NT2/D1 (cell line): ENCODE data around the gene SCIN.
A peak's percentile ranks its signal among the peaks of the same experiment; 100 is the strongest.

Source experiments
- DNase-seq: peaks from one replicate; pipeline ENCODE4 v3.0.0-alpha.2; 2011; ENCODE audit warnings: low read depth, low spot score
- H3K27me3 ChIP-seq: 2 replicates; pipeline ENCODE4 v1.6.0; 2011; ENCODE audit warnings: mild to moderate bottlenecking; ENCODE audit not compliant: insufficient read length, insufficient read depth
- H3K36me3 ChIP-seq: 2 replicates; pipeline ENCODE4 v1.6.1; 2011; ENCODE audit warnings: mild to moderate bottlenecking, low read length, mixed read lengths; ENCODE audit not compliant: insufficient read depth, insufficient read length
- H3K4me1 ChIP-seq: 2 replicates; pipeline ENCODE4 v1.5.1; 2011; ENCODE audit not compliant: insufficient read depth, insufficient read length
- H3K4me3 ChIP-seq: 2 replicates; pipeline ENCODE4 v1.5.1; 2011; ENCODE audit warnings: low read depth; ENCODE audit not compliant: insufficient read length
- H3K9ac ChIP-seq: 2 replicates; pipeline ENCODE4 v1.6.0; 2011; ENCODE audit warnings: low read depth; ENCODE audit not compliant: insufficient read length
- H3K9me3 ChIP-seq: 2 replicates; pipeline ENCODE4 v1.5.1; 2011; ENCODE audit warnings: mild to moderate bottlenecking, low read length; ENCODE audit not compliant: insufficient read depth
- SUZ12 ChIP-seq: IDR thresholded peaks from 2 replicates; pipeline ENCODE4 v1.6.1; 2011; ENCODE audit not compliant: insufficient read length, insufficient read depth; ENCODE audit errors: extremely low read depth
- YY1 ChIP-seq: IDR thresholded peaks from 2 replicates; pipeline ENCODE4 v1.6.1; 2011; ENCODE audit not compliant: insufficient read length, insufficient read depth
- ZNF274 ChIP-seq: IDR thresholded peaks from 2 replicates; pipeline ENCODE4 v1.6.1; 2011; ENCODE audit warnings: mild to moderate bottlenecking, low read depth, low read length

SCIN gene

GRCh38 chr7:12570168-12570533 is 369 bp upstream of the SCIN start:
- TF ChIP-seq SUZ12 (no peak), YY1 (no peak), ZNF274 (no peak)
- Histone ChIP-seq H3K27me3 (peaks cover 56% of the 10 kb centered on the region), H3K9ac (peak overlapping the region; percentile 46)

DNA sequence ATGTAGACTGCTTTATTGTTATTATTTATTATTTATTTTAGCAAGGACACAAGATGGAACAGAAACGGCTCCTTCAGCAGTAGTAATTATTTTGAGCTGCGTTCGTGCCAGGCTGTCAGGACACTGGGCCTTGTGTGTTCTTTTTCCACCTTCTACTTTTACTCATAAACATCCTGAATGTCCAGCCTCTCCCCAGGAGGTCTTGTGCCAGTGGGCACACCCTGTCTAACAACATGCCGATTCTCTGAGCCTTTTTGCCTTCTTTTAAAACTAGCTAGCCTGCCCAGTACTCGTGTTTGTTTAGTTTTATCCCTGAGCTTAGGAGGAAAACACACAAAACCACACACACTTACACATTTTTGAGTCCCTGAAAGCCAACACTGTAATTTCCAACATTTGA is 1.2 kb downstream of the SCIN start:
- no peak overlapping the region for H3K9ac ChIP-seq
- no peaks in the 10 kb centered on the region for H3K4me1 ChIP-seq
- no peaks in the 10 kb centered on the region for H3K36me3 ChIP-seq
- TF ChIP-seq SUZ12: no peak
- TF ChIP-seq YY1: no peak
- no peak for TF ChIP-seq ZNF274
- H3K4me3 ChIP-seq: no peak overlapping the region
- DNase-seq: no peak
- H3K9me3 ChIP-seq: no peaks in the 10 kb centered on the region
- H3K27me3 ChIP-seq: peaks cover 56% of the 10 kb centered on the region

More at GRCh38 chr7:12570168-12570533, 369 bp upstream of the SCIN start:
- DNase-seq: no peak
- Histone ChIP-seq H3K4me3 (peak overlapping the region; percentile 42), H3K4me1 (no peaks in the 10 kb centered on the region), H3K9me3 (no peaks in the 10 kb centered on the region), H3K36me3 (no peaks in the 10 kb centered on the region)

- H3K4me1 ChIP-seq: no peaks in the 10 kb centered on the region
- peaks cover 53% of the 10 kb centered on the region for H3K27me3 ChIP-seq
- no peaks in the 10 kb centered on the region for H3K36me3 ChIP-seq
- DNase-seq: no peak
- no peaks in the 10 kb centered on the region for H3K9me3 ChIP-seq
- no peak overlapping the region for H3K9ac ChIP-seq
- H3K4me3 ChIP-seq: no peak overlapping the region
- TF ChIP-seq ZNF274 (no peak), SUZ12 (no peak), YY1 (no peak)
These were observed 2.5 kb downstream of the SCIN start for GRCh38 chr7:12572941-12573575.

- Histone ChIP-seq H3K36me3 (no peaks in the 10 kb centered on the region), H3K4me3 (no peak overlapping the region), H3K9ac (no peak overlapping the region), H3K9me3 (no peaks in the 10 kb centered on the region), H3K4me1 (no peaks in the 10 kb centered on the region), H3K27me3 (peaks cover 44% of the 10 kb centered on the region)
- DNase-seq: no peak
- TF ChIP-seq SUZ12 (no peak), ZNF274 (no peak), YY1 (no peak)
These were observed 3.4 kb downstream of the SCIN start for GRCh38 chr7:12573885-12574284.

DNA sequence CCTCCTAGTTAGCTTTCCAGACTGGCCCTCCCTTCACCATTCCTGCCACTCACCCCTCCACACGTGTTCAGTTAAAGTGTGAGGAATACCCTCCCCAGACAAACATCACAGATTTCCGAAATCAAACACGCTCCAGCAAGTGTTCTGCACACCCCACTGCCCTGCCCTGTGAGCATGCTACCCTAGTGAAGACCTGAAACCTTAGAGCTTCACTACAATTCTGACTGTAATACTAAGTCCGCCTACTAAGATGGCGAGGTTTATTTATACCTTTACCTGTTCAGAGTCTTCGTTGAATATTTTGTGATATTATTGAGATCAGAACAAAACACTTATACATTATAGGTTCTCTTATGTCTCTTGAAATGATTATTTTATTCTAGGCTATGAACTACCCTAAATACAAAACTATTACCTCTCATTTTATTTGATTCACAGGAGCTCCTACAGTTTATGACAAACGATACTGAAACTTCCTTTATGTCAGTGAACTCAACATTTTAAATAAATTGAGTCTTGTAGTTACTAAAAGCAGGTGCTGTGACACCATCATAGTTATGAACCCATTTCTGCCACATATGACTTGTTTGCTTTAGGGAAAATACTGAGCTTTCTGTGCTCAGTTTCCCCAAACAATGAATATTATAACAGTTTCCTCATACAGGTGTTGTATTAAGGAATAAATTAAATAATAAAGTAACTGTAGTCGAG is 8.6 kb downstream of the SCIN start:
- Histone ChIP-seq H3K27me3 (no peaks in the 10 kb centered on the region), H3K4me1 (no peaks in the 10 kb centered on the region), H3K36me3 (no peaks in the 10 kb centered on the region), H3K4me3 (no peak overlapping the region), H3K9ac (no peak overlapping the region), H3K9me3 (no peaks in the 10 kb centered on the region)
- DNase-seq: no peak
- no peak for TF ChIP-seq ZNF274
- no peak for TF ChIP-seq YY1
- TF ChIP-seq SUZ12: no peak

GRCh38 chr7:12581897-12582296 is 11.4 kb downstream of the SCIN start:
- Histone ChIP-seq H3K9ac (no peak overlapping the region), H3K9me3 (no peaks in the 10 kb centered on the region), H3K4me3 (no peak overlapping the region), H3K4me1 (no peaks in the 10 kb centered on the region), H3K27me3 (no peaks in the 10 kb centered on the region), H3K36me3 (no peaks in the 10 kb centered on the region)
- TF ChIP-seq YY1 (no peak), SUZ12 (no peak), ZNF274 (no peak)
- no peak for DNase-seq

DNA sequence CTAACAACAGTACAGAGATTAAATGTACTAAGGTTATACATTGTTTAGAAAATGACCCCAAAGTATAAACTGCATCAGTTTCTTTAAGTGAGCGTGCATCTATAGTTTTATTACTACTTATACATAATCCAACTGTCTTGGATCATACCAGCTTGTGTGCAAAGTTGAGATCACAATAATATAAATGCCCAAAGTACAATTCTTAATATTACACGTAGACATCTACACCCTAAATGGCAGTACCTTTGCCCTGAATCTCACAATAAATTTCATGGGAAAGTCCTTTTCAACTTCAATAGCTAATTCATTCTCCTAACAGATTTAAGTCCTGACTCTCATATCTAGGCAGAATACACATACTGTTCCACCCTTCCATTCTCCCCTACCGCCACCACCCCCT is 11.8 kb downstream of the SCIN start:
- Histone ChIP-seq H3K27me3 (no peaks in the 10 kb centered on the region), H3K4me1 (no peaks in the 10 kb centered on the region), H3K9me3 (no peaks in the 10 kb centered on the region), H3K9ac (no peak overlapping the region), H3K4me3 (no peak overlapping the region), H3K36me3 (no peaks in the 10 kb centered on the region)
- no peak for DNase-seq
- TF ChIP-seq YY1 (no peak), ZNF274 (no peak), SUZ12 (no peak)
